Naive thymus-derived CD8-positive, alpha-beta T cell (primary cell): ENCODE measurements around the gene REPIN1. TPM values are rescaled to one million over a fixed set of nuclear protein-coding genes. Genes with fewer than 3 reads are reported as not detected.
A peak's percentile ranks its signal among the peaks of the same experiment; 100 is the strongest.
"Not testable (repeated sequence)": the region's sequence is repeated elsewhere in the genome, so short reads cannot be mapped to it uniquely, and the experiment has no call there.

Source experiments
- ATAC-seq, 2 donors: fragments of 150-1000 bp; cut with Tn5 transposase in 1 of 2; sonication (Bioruptor Pico), chemical (Tn5 transposase) in 1 of 2; 1 replicate in 1 of 2; 2 replicates in 1 of 2; pipeline ENCODE4 v1.10.0; 2021; ENCODE audit warnings: mild to moderate bottlenecking in 2 of 2, moderate library complexity in 2 of 2
- POLR2A ChIA-PET: fragments of 350-600 bp; sonication (Branson Sonifier 250); formaldehyde crosslinking; loops from one replicate; lab custom pipeline; 2021; ENCODE audit warnings: antibody characterized with exemption; lab: Charles Lee
- DNase-seq, 10 donors: peaks; one replicate each; pipeline versions ENCODE4 v3.0.0 to v3.0.0-alpha.2; 2020 to 2022
- H3K27ac Mint-ChIP-seq, 10 donors: one replicate each; pipeline ENCODE4 v1.8.0; 2020 to 2022; ENCODE audit warnings: mild to moderate bottlenecking in 10 of 10, mixed read lengths in 10 of 10, moderate library complexity in 4 of 10, inconsistent platforms in 1 of 10
- H3K27me3 Mint-ChIP-seq, 5 donors: one replicate each; pipeline ENCODE4 v1.8.0; 2021 to 2022; ENCODE audit warnings: mixed read lengths in 5 of 5
- H3K36me3 Mint-ChIP-seq, 3 donors: one replicate each; pipeline ENCODE4 v1.8.0; 2020 to 2022; ENCODE audit warnings: mixed read lengths in 3 of 3, mild to moderate bottlenecking in 2 of 3, inconsistent platforms in 1 of 3
- H3K4me1 Mint-ChIP-seq, 4 donors: one replicate each; pipeline ENCODE4 v1.8.0; 2021 to 2022; ENCODE audit warnings: mixed read lengths in 4 of 4
- H3K4me3 Mint-ChIP-seq, 10 donors: one replicate each; pipeline ENCODE4 v1.8.0; 2020 to 2022; ENCODE audit warnings: mild to moderate bottlenecking in 10 of 10, mixed read lengths in 10 of 10, moderate library complexity in 6 of 10, inconsistent platforms in 1 of 10
- H3K9me3 Mint-ChIP-seq, 9 donors: one replicate each; pipeline ENCODE4 v1.8.0; 2020 to 2022; ENCODE audit warnings: mixed read lengths in 9 of 9, mild to moderate bottlenecking in 3 of 9, inconsistent platforms in 1 of 9, moderate library complexity in 1 of 9
- polyA plus RNA-seq, 3 donors: library from polyadenylated mRNA; unstranded; fragments of 300-500 nt; fragmentation: Illumina TruSeq; gene quantifications; one replicate each; pipeline ENCODE4 v1.2.3, GENCODE V29; 2021
- total RNA-seq, 8 experiments: library from RNA in 2 of 8; stranded (reverse) in 2 of 8; gene quantifications; one replicate each; pipeline ENCODE4 v1.2.3 and lab custom pipeline; 2021 to 2026

The REPIN1 gene
- total and polyA plus RNA-seq, 5 experiments from 2014 or later: 39.8 to 108 (median 73.0) TPM

- no peaks in the 10 kb centered on the region for H3K36me3 Mint-ChIP-seq
- peak overlapping the region; percentile 28 to 93 (median 82) for H3K27ac Mint-ChIP-seq
- H3K4me1 Mint-ChIP-seq: peaks cover 23 to 58% (median 53%) of the 10 kb centered on the region in 4 donors
- POLR2A ChIA-PET: interaction anchor here (1.3 to 2.5 kb wide), 4 partner anchors 10 to 25 kb away, joined by 4 to 37 read pairs (median 6); partner anchors contain the start of gene REPIN1
- DNase-seq (no peak), ATAC-seq (peak in 1 of 2 donors; percentile 24)
- H3K9me3 Mint-ChIP-seq: no peaks in the 10 kb centered on the region
- no peaks in the 10 kb centered on the region for H3K27me3 Mint-ChIP-seq
- H3K4me3 Mint-ChIP-seq: peak overlapping the region; percentile 82 to 95 (median 90)
Observed at GRCh38 chr7:150379441-150380379, 11.1 kb downstream of the REPIN1 start.

DNA sequence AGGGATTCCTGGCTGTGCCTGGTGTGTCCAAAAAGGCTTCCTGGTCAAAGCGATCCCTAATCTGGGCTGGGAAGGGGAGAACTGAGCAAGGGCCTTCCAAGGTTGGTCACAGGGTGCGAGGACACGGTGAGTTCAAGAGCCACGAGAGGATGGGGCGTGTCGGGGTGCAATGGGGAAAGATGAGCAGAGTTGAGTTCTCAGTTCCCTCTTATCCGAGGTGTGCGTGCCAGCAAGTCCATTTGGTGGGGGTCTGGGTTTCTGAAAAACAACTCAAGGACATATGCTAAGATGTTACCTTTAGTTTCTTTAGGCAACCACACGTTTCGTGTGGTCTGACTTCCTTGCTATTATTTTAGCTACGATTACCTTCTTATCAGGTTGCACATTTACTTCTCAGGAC, 11.8 kb downstream of the REPIN1 start:
- POLR2A ChIA-PET: interaction anchor here (1.3 to 1.8 kb wide), 3 partner anchors 11 to 25 kb away, joined by 4 to 6 read pairs (median 5); partner anchors contain the start of gene REPIN1
- Mint-ChIP-seq H3K4me3 (peak overlapping the region; percentile 82 to 95 (median 90)), H3K9me3 (no peaks in the 10 kb centered on the region), H3K4me1 (peaks cover 23 to 51% (median 47%) of the 10 kb centered on the region in 4 donors), H3K36me3 (peaks cover 0 to 2% (median 0%) of the 10 kb centered on the region in 3 donors), H3K27ac (peak overlapping the region in 6 of 10 donors; percentile 28 to 85 (median 75)), H3K27me3 (no peaks in the 10 kb centered on the region)
- DNase-seq (peak in 1 of 10 donors; percentile 18), ATAC-seq (no peak)

DNA sequence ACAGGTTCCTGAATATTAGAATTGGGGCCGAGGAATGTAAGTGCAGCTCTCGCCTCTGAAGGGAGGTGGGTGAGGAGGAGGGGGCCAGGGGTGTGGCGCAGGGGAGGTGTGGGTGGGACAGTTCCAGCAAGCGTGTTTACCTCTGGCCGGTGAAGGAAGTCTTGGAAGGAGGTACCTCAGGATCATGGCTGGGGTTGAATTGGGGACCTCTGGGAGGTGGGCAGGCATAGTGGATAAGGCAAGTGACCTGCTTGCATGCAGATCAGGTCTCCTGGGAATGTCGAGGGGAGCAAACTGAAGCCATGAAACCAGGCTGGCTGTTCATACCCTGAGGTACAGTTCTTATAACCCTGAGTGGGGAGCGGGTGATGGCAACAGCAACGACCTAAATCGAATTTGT, 12.5 kb downstream of the REPIN1 start:
- no peak for ATAC-seq
- Mint-ChIP-seq H3K4me3 (peak overlapping the region in 3 of 10 donors; percentile 24 to 89 (median 41)), H3K36me3 (peaks cover 0 to 2% (median 0%) of the 10 kb centered on the region in 3 donors), H3K27me3 (no peaks in the 10 kb centered on the region), H3K27ac (peak overlapping the region in 2 of 10 donors; percentile 31 to 39), H3K9me3 (no peaks in the 10 kb centered on the region), H3K4me1 (peaks cover 18 to 45% (median 41%) of the 10 kb centered on the region in 4 donors)
- POLR2A ChIA-PET: interaction anchor here (1.8 kb wide), 1 partner anchor 13 kb away, joined by 4 read pairs; the partner anchor contains the start of gene REPIN1
- DNase-seq: peak in 1 of 10 donors; percentile 53

DNA sequence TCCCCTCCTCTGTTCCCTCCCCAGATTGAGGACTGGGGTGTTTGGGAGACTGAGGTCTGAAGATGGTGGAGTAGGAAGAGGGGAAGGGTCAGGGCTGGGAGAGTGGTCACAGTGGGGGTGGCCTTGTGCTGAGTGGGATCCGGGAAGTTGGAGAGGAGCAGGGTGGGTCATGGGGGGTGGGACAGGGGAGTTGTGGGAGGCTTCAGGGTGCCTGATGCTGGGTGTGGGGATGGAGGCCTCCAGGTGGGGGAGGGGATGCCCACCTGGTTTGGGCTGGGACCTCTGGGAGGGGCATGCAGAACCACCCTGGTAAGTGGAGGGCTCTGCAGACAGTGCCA, 13.1 kb downstream of the REPIN1 start:
- H3K4me3 Mint-ChIP-seq: no peak overlapping the region

DNA sequence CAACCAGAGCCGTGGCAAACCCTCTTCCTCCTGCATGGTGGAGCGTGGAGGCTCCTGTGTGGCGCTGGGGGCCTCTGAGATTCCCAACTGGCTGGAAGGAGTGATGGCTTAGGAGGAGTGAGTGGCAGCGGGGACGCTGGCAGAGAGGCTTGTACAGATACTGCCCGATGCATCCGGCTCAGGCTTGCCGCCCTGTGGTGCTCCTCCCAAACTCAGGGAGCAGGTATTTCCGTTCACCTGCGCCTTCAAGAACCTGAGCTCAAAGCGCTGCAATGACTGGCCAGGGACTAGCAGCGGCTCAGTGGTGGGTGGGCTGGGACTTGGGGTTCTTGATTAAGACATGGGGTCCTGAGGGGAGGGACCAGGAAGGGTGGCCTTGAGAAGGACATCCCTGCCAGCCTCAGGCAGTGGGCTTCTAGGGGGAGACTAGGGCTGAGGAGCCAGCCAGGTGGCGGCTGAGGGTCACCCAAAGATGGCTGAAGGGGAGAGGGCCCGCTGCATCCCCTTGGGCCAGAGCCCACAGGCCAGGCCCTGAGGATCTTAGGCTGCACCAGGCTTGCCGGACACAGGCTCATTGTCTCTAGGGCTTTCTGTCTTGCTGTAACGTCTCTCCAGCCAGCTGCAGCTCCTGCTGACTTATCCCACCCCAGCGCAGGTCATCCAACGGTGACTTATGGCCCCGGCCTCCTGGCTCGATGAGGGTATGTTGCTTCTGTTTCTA, 13.7 kb downstream of the REPIN1 start:
- Mint-ChIP-seq H3K36me3 (peaks cover 0 to 2% (median 0%) of the 10 kb centered on the region in 3 donors), H3K4me3 (peak overlapping the region in 2 of 10 donors; percentile 41 to 51), H3K27ac (peak overlapping the region in 1 of 10 donors; percentile 8), H3K27me3 (no peaks in the 10 kb centered on the region), H3K4me1 (peaks cover 14 to 35% (median 33%) of the 10 kb centered on the region in 4 donors), H3K9me3 (no peaks in the 10 kb centered on the region)
- POLR2A ChIA-PET: no interaction called here
- ATAC-seq (no peak), DNase-seq (peak in 1 of 10 donors; percentile 21)

More for the DNA sequence above, 13.1 kb downstream of the REPIN1 start:
- no peaks in the 10 kb centered on the region for H3K27me3 Mint-ChIP-seq
- ATAC-seq (no peak), DNase-seq (peak in 1 of 10 donors; percentile 47)
- H3K27ac Mint-ChIP-seq: peak overlapping the region in 1 of 10 donors; percentile 49
- H3K9me3 Mint-ChIP-seq: no peaks in the 10 kb centered on the region
- H3K36me3 Mint-ChIP-seq: peaks cover 0 to 2% (median 0%) of the 10 kb centered on the region in 3 donors
- peaks cover 14 to 39% (median 37%) of the 10 kb centered on the region in 4 donors for H3K4me1 Mint-ChIP-seq
- POLR2A ChIA-PET: no interaction called here

DNA sequence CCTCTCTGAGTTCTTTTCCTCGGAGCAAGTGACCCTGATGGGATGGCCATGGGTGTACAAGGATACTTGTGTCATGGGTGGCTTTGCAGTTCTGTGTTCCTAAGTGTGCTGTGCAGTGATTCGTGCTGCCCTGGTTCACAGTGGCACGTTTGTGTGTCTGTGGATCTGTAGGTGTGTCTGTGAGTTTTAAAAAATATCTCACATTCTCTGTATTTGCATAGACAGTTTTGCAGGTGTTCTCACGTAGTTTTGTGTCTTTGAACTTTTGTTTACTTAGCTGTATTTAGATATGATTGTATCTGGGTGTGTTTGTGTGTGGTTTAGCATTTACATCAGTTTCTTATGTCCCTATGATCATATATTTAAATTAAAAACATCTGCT, 14.2 kb downstream of the REPIN1 start:
- Mint-ChIP-seq H3K36me3 (peaks cover 0 to 2% (median 0%) of the 10 kb centered on the region in 3 donors), H3K4me3 (no peak overlapping the region), H3K4me1 (peaks cover 11 to 29% (median 27%) of the 10 kb centered on the region in 4 donors), H3K27ac (peak overlapping the region in 2 of 10 donors; percentile 8 to 32), H3K9me3 (no peaks in the 10 kb centered on the region), H3K27me3 (no peaks in the 10 kb centered on the region)
- POLR2A ChIA-PET: interaction anchor here (1.2 kb wide), 1 partner anchor 22 kb away, joined by 6 read pairs; a partner anchor contains a TSS
- ATAC-seq (no peak), DNase-seq (no peak)

- POLR2A ChIA-PET: interaction anchor here (1.2 to 2.5 kb wide), 2 partner anchors 14 to 21 kb away, joined by 6 to 9 read pairs; partner anchors contain the start of gene REPIN1
Observed at GRCh38 chr7:150383710-150384397, 15.2 kb downstream of the REPIN1 start.

DNA sequence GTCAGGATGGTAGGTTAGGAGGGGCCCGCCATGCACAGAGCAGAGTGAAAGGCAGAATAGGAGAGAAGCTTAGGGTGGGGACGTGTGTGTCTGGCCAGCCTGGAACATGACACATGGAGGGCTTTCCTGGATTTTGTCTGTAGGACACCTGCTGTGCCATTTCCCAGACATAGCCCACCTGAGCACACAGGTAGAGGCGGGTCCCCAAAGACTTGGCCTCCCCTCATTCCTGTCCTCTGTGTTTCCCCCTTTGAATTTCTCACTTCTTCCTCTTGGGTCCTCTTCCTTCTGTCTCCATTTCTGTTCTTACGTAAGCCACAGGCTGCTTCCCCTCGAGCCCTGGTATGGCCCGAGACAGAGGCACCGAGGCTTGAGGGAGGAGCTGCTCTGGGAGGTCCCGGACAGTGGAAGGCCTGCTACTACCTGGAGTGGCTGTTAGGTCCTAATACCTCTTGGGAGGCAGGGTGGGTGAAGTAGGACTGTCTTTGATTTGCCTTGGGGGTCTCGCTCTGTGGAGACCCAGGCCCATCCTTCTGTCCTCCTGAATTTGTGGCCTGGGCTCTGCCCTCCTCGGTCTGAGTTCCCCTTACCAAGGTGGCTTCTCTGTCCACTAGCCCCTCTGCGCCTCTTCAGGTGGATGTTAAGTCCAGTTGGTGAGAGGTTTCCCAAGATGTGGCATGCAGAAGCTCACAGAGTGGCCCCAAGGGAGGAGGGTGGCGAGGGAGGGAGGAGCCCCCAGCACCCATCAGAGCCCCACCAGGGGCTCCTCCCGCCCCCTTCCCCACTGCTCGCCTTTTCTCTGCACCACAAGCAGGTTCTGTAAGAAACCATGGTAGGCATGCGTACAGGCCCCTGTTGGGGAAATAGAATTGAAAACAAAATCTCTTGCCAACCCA, 16.0 kb downstream of the REPIN1 start:
- Mint-ChIP-seq H3K4me3 (peak overlapping the region in 1 of 10 donors; percentile 41), H3K27ac (no peak overlapping the region)
- DNase-seq: peak in 1 of 10 donors; percentile 30

More at GRCh38 chr7:150383710-150384397, 15.2 kb downstream of the REPIN1 start:
- Mint-ChIP-seq H3K9me3 (no peaks in the 10 kb centered on the region), H3K4me3 (no peak overlapping the region), H3K36me3 (peaks cover 0 to 2% (median 0%) of the 10 kb centered on the region in 3 donors), H3K27me3 (no peaks in the 10 kb centered on the region), H3K4me1 (peaks cover 11 to 24% (median 22%) of the 10 kb centered on the region in 4 donors), H3K27ac (peak overlapping the region in 1 of 10 donors; percentile 24)
- no peak for ATAC-seq
- peak in 1 of 10 donors; percentile 52 for DNase-seq

DNA sequence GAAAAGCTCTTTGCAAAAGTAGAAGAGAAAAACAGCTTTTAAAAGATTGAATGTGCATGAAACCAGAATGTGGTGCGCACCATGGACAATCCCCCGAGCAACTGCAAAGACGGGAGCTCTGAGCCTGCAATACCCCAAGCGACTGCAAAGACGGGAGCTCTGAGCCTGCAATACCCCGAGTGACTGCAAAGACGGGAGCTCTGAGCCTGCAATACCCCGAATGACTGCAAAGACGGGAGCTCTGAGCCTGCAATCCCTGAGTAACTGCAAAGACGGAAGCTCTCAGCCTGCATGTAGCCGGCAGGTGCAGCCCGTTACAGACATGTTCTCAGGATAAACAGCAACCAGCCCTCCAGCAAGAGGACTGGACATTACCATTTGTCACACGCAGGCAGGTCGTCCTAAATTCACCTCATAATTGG, 16.7 kb downstream of the REPIN1 start:
- Mint-ChIP-seq H3K27me3 (no peaks in the 10 kb centered on the region), H3K4me1 (peaks cover 3 to 17% (median 14%) of the 10 kb centered on the region in 4 donors), H3K27ac (no peak overlapping the region), H3K4me3 (peak overlapping the region in 1 of 10 donors; percentile 41), H3K9me3 (no peaks in the 10 kb centered on the region), H3K36me3 (peaks cover 0 to 2% (median 0%) of the 10 kb centered on the region in 3 donors)
- POLR2A ChIA-PET: interaction anchor here (1.9 to 2.5 kb wide), 3 partner anchors 16 to 19 kb away, joined by 5 to 10 read pairs (median 9); partner anchors contain the start of gene REPIN1
- DNase-seq (peak in 1 of 10 donors; percentile 16), ATAC-seq (no peak)

More for the DNA sequence above, 16.0 kb downstream of the REPIN1 start:
- no peak for ATAC-seq
- Mint-ChIP-seq H3K27me3 (no peaks in the 10 kb centered on the region), H3K36me3 (peaks cover 0 to 2% (median 0%) of the 10 kb centered on the region in 3 donors), H3K9me3 (no peaks in the 10 kb centered on the region), H3K4me1 (peaks cover 9 to 23% (median 20%) of the 10 kb centered on the region in 4 donors)
- POLR2A ChIA-PET: interaction anchor here (2.2 to 2.5 kb wide), 2 partner anchors 15 to 20 kb away, joined by 9 to 10 read pairs; partner anchors contain the start of gene REPIN1

DNA sequence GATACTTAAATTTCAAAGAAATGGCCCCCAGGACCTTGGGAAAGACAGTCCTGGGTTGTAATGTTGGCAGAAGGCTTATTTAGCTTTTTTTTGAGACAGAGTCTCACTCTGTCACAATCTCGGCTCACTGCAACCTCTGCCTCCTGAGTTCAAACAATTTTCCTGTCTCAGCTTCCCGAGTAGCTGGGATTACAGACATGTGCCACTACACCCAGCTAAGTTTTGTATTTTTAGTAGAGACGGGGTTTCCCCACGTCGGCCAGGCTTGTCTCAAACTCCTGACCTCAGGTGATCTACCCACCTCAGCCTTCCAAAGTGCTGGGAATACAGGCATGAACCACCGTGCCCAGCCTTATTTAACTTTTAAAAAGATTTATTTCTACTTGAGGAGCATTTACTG, 17.3 kb downstream of the REPIN1 start:
- H3K9me3 Mint-ChIP-seq, DNase-seq, ATAC-seq, H3K27me3 Mint-ChIP-seq, H3K27ac Mint-ChIP-seq, H3K4me3 Mint-ChIP-seq, H3K36me3 Mint-ChIP-seq: not testable (repeated sequence)
- H3K4me1 Mint-ChIP-seq: peaks cover 1 to 12% (median 8%) of the 10 kb centered on the region in 4 donors
- POLR2A ChIA-PET: interaction anchor here (0.9 to 2.5 kb wide), 4 partner anchors 16 to 29 kb away, joined by 5 to 10 read pairs (median 7); partner anchors contain the start of gene REPIN1
